ENCODE data around the gene RPS26.

RPS26 gene

DNA sequence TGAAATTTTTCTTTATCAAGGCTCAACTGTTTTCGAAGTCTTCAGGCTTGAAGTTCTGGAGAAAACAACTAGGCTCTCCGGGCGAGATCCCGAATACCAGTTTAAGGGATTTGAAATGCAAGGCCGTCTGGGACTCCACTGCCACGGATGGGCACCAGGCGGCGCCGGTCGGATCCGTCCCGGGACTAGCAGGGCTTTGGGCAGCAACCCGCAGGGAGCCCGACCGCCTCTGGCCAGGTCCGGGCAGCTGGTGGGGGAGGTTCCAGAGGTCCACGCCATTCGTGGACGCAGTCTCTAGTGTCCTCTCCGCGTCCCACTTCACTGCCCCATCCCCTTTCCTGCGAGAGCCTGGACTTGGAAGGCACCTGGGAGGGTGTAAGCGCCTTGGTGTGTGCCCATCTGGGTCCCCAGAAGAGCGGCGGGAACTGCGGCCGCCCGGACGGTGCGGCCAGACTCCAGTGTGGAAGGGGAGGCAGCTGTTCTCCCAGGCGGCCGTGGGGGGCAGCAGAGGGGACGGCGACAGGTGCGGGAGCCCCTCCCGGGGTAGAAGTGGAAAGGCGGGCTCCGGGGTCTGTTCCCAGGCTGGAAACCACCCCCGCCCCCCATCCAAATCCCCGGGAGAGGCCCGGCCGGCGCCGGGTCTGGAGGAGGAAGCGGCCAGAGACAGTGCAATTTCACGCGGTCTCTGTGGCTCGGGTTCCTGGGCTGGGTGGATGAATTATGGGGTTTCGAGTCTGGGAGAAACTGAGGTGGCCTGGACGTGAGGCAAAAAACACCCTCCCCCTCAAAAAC is 37.4 kb downstream of the RPS26 start:
- peak; percentile 23 for DNase-seq (ENCODE audit: low read depth)

DNA sequence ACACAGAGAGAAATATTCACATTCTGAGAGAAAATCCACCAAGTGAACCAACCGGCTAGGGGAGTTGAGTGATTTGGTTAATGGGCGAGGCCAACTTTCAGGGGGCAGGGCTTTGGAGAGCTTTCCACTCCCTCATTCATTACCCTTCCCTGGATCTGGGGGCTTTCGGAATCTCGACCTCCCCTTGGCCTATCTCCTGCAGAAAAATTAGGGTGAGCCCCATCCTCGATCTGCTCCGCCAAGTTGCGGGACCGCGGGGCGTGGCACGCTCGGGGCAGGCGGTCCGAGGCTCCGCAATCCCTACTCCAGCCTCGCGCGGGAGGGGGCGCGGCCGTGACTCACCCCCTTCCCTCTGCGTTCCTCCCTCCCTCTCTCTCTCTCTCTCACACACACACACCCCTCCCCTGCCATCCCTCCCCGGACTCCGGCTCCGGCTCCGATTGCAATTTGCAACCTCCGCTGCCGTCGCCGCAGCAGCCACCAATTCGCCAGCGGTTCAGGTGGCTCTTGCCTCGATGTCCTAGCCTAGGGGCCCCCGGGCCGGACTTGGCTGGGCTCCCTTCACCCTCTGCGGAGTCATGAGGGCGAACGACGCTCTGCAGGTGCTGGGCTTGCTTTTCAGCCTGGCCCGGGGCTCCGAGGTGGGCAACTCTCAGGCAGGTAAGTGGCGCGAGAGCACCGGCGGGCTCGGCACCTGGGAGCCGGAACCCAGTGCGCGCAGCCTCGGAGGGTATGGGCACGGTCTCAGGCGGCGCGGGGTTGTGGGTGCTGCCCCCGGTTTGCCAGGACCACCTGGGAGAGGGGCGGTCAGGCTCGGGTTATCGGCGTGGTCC is 38.2 kb downstream of the RPS26 start, which contains the start of gene ERBB3:
TSS of gene ERBB3 (plus strand) at position 443 of the 833 bp plus-strand sequence. CDS start at position 579, 136 bp downstream.
- DNase-seq (ENCODE audit: low read depth) = peak; percentile 65

DNA sequence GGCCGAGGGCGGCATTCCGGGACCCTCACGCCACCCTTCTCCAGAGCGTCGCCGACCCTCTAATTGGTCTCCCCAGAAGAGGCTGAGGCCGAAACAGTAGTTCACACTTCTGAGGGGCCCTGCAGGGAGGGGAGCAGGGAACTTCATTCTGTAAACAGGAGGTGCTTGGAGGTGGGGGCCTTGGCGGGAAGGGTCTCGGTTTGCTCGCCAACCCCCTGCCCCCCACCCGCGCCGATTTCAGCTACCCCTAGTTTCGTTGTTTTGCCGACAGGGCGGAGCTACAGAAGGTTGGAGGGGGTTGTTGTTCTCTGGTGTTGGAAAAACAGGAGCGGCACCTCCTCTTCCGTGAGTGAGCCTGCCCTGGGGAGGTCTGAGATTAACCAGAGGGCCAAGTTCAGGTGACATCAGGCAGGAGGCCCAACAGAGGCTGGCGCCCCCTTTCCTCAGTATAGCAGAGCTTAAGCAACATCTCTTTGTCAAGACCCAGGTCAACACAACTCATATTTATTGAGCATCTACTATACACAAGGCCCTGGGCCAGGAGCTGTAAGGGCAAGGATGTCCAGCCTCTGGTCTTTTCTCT is 38.9 kb downstream of the RPS26 start:
- no peak for DNase-seq (ENCODE audit: low read depth)

DNA sequence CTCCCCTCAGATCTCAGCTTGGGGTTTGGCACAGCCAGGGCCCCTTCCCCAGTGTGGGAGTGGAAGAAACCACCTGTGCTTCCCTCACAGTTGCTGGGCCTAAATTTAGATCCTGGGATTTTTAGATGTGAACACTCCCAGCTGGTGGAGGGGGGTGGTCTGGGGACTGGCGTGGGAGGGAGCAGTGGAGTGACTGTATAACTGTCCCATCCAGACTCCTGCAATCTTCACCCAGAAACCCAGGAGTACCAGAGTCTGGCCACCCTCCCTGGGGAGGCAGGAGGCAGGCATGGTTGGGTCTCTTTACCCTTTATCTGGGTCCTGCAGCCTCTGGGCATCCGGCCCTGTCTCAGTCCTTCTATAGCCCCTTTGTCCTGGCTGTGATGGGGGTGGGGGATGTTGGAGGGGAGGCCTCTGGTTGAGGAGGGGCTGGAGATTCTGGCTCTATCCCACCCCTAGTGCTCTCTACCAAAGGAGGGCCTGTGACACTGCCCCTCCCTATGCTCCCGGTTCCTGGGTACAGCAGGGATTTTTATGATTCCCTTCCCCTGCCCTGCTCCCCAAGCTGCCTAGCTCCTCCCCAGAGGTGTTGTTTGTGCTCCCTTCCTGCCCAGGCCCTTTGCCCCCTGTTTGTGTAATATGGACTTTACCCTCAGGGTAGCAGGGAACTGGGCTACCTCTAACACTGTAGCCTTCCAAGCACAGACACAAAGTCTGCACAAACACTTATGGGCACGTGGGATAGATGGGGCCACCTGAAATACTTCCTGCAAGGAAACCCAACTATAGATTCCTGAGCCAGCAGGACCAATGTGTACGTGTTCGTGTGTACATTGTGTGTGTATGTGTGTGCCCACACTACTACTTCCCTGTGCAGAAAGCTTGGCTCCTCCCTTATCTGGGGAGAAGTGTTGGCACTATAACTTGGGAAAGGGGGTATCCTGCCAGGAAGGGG is 40.0 kb downstream of the RPS26 start:
- DNase-seq (ENCODE audit: low read depth) = no peak

DNA sequence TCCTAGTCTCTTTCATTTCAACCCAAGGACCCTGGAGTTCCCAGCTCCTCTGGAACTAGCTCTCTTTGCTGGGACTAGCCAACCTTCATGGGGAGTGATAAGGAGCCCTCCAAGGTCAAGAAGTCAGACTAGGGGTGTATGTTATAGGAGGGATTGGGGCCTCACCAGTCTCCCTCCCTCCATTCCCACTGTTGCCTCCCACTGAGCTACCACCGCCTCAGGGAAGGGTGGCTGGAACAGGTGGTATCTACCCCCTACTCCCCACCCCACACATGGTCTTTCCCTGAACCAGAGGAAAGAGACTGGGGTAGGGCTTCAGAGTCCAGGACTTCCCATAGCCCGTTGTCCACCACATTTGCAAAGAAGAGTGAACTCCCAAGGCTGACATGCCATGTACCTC is 40.7 kb downstream of the RPS26 start:
- no peak for DNase-seq (ENCODE audit: low read depth)

DNA sequence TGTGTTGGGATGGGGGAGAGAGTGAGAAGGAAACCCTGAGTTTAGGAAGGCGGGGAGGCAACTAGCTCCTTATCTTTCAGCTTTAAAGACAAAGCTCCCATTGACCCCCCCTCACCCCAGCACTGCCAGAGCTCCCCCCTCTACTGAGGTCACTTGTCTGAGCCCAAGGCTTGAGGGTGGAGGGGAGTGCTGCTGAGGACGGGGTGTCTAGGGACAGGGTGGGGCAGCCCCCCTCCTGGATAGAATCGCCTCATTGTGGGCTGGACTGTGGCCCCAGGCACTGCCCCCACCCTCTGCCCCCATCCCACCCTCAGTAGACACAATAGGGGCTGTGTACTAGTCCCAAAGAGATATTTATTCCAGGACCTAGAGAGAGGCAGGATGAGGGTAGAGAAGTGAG is 41.2 kb downstream of the RPS26 start:
- no peak for DNase-seq (ENCODE audit: low read depth)

DNA sequence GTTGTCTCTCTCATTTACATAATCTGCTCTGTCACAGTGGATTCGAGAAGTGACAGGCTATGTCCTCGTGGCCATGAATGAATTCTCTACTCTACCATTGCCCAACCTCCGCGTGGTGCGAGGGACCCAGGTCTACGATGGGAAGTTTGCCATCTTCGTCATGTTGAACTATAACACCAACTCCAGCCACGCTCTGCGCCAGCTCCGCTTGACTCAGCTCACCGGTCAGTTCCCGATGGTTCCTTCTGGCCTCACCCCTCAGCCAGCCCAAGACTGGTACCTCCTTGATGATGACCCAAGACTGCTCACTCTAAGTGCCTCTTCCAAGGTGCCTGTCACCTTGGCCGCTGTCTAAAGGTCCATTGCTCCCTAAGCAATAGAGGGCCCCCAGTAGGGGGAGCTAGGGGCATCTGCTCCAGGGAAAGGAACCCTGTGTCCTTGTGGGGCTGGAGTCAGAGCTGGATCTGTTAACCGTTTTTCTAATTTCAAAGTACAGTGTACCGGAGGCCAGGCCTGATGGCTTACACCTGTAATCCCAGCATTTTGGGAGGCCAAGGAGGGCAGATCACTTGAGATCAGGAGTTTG is 43.3 kb downstream of the RPS26 start:
- DNase-seq (ENCODE audit: low read depth) = no peak

DNA sequence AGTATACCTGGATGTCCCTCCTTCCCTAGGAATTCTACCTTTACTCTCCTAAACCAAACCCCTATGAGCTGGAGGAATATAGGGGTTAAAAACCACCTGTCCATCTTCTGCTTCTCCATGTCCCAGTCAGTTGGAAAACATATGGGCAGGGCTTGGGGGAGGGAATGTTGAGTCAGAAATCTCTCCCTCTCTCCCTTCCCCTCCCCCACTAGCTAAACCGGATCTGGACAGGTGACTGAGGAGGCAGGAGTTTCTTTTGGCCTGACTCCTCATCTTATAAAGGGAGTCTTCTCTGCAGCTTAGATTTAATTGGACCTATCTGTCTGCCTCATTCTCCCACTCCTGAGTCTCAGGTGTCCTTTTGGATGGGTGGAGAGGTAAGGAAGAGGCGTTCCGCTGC is 44.4 kb downstream of the RPS26 start:
- no peak for DNase-seq (ENCODE audit: low read depth)

DNA sequence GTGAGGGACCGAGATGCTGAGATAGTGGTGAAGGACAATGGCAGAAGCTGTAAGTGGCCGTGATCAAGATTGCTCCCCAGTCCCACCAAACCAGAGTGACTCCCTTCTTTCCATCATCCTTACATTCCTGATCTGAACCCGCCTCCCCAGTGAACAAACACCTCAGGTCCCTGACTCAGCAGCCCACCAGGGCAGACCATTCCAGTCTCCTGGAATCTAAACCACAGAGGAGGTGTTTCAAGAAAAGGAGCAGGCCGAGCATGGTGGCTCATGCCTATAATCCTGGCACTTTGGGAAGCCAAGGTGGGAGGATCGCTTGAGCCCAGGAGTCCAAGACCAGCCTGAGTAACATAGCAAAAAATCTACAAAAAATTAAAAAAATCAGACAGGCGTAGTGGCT is 44.9 kb downstream of the RPS26 start:
- DNase-seq (ENCODE audit: low read depth) = no peak

DNA sequence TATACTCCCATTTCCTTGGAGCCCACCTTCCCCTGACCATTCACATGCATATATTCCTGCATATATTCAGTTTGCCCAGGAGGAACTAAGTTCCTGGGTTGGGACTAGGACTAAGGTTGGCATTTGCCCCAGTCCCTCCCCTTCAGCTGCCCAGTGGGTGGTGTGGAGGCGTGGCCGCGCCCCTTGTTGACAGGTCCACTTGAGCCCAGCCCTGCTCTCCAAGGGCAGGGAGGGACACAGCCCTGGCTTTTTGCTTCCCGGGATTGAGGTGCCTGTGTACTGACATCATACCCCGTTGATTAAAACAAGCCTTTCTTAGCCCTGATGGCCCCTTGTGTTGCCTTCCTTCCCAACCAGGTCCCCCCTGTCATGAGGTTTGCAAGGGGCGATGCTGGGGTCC is 45.5 kb downstream of the RPS26 start:
- DNase-seq (ENCODE audit: low read depth) = no peak
